HEK293 (cell line): ENCODE measurements around the gene MEX3C.

ENCODE experiments used
- BCL6B ChIP-seq: fragments of 450-650 bp; formaldehyde crosslinking; IDR thresholded peaks from 2 replicates; pipeline ENCODE4 v1.5.1; 2017; ENCODE audit warnings: missing biosample characterization, missing genetic modification characterization
- GLI2 ChIP-seq: fragments of 450-650 bp; formaldehyde crosslinking; IDR thresholded peaks from 2 replicates; pipeline ENCODE4; 2017; ENCODE audit warnings: missing biosample characterization, missing genetic modification characterization, low read depth, borderline replicate concordance
- GLIS1 ChIP-seq: fragments of 450-650 bp; formaldehyde crosslinking; IDR thresholded peaks from 2 replicates; pipeline ENCODE4 v1.5.1; 2016; ENCODE audit warnings: missing biosample characterization, missing genetic modification characterization
- KLF7 ChIP-seq: fragments of 450-650 bp; formaldehyde crosslinking; IDR thresholded peaks from 2 replicates; pipeline ENCODE4 v1.5.1; 2016; ENCODE audit warnings: missing biosample characterization, missing genetic modification characterization, borderline replicate concordance
- KLF8 ChIP-seq: fragments of 450-650 bp; formaldehyde crosslinking; IDR thresholded peaks from 2 replicates; pipeline ENCODE4 v1.5.1; 2016; ENCODE audit warnings: missing biosample characterization, missing genetic modification characterization
- MEIS1 ChIP-seq: sonication (generic); formaldehyde crosslinking; IDR thresholded peaks from 2 replicates; pipeline ENCODE4 v1.8.1; 2022; ENCODE audit warnings: missing genetic modification reagents, mild to moderate bottlenecking, borderline replicate concordance
- MZF1 ChIP-seq: fragments of 450-650 bp; formaldehyde crosslinking; IDR thresholded peaks from 2 replicates; pipeline ENCODE4 v1.5.1; 2017; ENCODE audit warnings: missing biosample characterization, missing genetic modification characterization, borderline replicate concordance
- SALL2 ChIP-seq: fragments of 450-650 bp; formaldehyde crosslinking; IDR thresholded peaks from 2 replicates; pipeline ENCODE4 v1.5.0; 2017; ENCODE audit warnings: missing biosample characterization, mild to moderate bottlenecking, missing genetic modification characterization, borderline replicate concordance
- TCF7L2 ChIP-seq: IDR thresholded peaks from 2 replicates; pipeline ENCODE4 v1.6.1; 2011; ENCODE audit warnings: low read depth, mild to moderate bottlenecking, inconsistent platforms, low read length, moderate library complexity, borderline replicate concordance
- TRIM28 ChIP-seq: IDR thresholded peaks from 2 replicates; pipeline ENCODE4 v1.6.1; 2011; ENCODE audit warnings: low read length, control low read depth, borderline replicate concordance
- YY2 ChIP-seq: fragments of 450-650 bp; formaldehyde crosslinking; IDR thresholded peaks from 2 replicates; pipeline ENCODE4 v1.5.1; 2016; ENCODE audit warnings: missing biosample characterization, missing genetic modification characterization
- ZBTB26 ChIP-seq: fragments of 450-650 bp; formaldehyde crosslinking; optimal IDR thresholded peaks from 2 replicates; pipeline ENCODE3; 2016; ENCODE audit warnings: missing biosample characterization, mild to moderate bottlenecking, missing genetic modification characterization
- ZBTB44 ChIP-seq: fragments of 450-650 bp; IDR thresholded peaks from 2 replicates; pipeline ENCODE4 v1.5.1; 2018; ENCODE audit warnings: missing biosample characterization, mild to moderate bottlenecking, missing genetic modification characterization
- ZBTB8A ChIP-seq: fragments of 450-650 bp; formaldehyde crosslinking; IDR thresholded peaks from 2 replicates; pipeline ENCODE4 v1.5.1; 2016; ENCODE audit warnings: missing biosample characterization, missing genetic modification characterization
- ZFP41 ChIP-seq: fragments of 450-650 bp; formaldehyde crosslinking; IDR thresholded peaks from 2 replicates; pipeline ENCODE4 v1.5.1; 2016; ENCODE audit warnings: missing biosample characterization, missing genetic modification characterization, borderline replicate concordance
- ZNF121 ChIP-seq: fragments of 450-650 bp; formaldehyde crosslinking; IDR thresholded peaks from 2 replicates; pipeline ENCODE4 v1.5.1; 2016; ENCODE audit warnings: missing biosample characterization, missing genetic modification characterization
- ZNF133 ChIP-seq: fragments of 450-650 bp; formaldehyde crosslinking; IDR thresholded peaks from 2 replicates; pipeline ENCODE4 v1.5.1; 2016; ENCODE audit warnings: missing biosample characterization, missing genetic modification characterization
- ZNF175 ChIP-seq: fragments of 450-650 bp; formaldehyde crosslinking; IDR thresholded peaks from 2 replicates; pipeline ENCODE4 v1.5.1; 2016; ENCODE audit warnings: missing biosample characterization, missing genetic modification characterization
- ZNF202 ChIP-seq: fragments of 450-650 bp; formaldehyde crosslinking; IDR thresholded peaks from 2 replicates; pipeline ENCODE4 v1.5.1; 2016; ENCODE audit warnings: missing biosample characterization, missing genetic modification characterization, borderline replicate concordance
- ZNF221 ChIP-seq: fragments of 450-650 bp; formaldehyde crosslinking; IDR thresholded peaks from 2 replicates; pipeline ENCODE4 v1.5.1; 2017; ENCODE audit warnings: missing biosample characterization, missing genetic modification characterization, borderline replicate concordance
- ZNF48 ChIP-seq: fragments of 450-650 bp; formaldehyde crosslinking; IDR thresholded peaks from 2 replicates; pipeline ENCODE4 v1.5.1; 2016; ENCODE audit warnings: missing biosample characterization, missing genetic modification characterization
- ZNF488 ChIP-seq: fragments of 450-650 bp; formaldehyde crosslinking; IDR thresholded peaks from 2 replicates; pipeline ENCODE4 v1.5.1; 2016; ENCODE audit warnings: missing biosample characterization, missing genetic modification characterization
- ZNF510 ChIP-seq: fragments of 450-650 bp; formaldehyde crosslinking; IDR thresholded peaks from 2 replicates; pipeline ENCODE4 v1.5.1; 2018; ENCODE audit warnings: mild to moderate bottlenecking, missing genetic modification characterization, missing biosample characterization; ENCODE audit not compliant: insufficient replicate concordance
- ZNF580 ChIP-seq: fragments of 450-650 bp; formaldehyde crosslinking; IDR thresholded peaks from 2 replicates; pipeline ENCODE4 v1.5.1; 2016; ENCODE audit warnings: missing biosample characterization, missing genetic modification characterization
- ZNF600 ChIP-seq: fragments of 450-650 bp; formaldehyde crosslinking; IDR thresholded peaks from 2 replicates; pipeline ENCODE4 v1.5.1; 2016; ENCODE audit warnings: missing biosample characterization, missing genetic modification characterization
- ZNF623 ChIP-seq: fragments of 450-650 bp; formaldehyde crosslinking; IDR thresholded peaks from 2 replicates; pipeline ENCODE4 v1.5.1; 2016; ENCODE audit warnings: missing biosample characterization, missing genetic modification characterization
- ZNF639 ChIP-seq: fragments of 450-650 bp; formaldehyde crosslinking; IDR thresholded peaks from 2 replicates; pipeline ENCODE4 v1.5.1; 2016; ENCODE audit warnings: missing biosample characterization, missing genetic modification characterization
- ZNF677 ChIP-seq: fragments of 450-650 bp; IDR thresholded peaks from 2 replicates; pipeline ENCODE4 v1.5.0; 2018; ENCODE audit warnings: missing biosample characterization, mild to moderate bottlenecking, missing genetic modification characterization, moderate library complexity
- ZNF707 ChIP-seq: fragments of 450-650 bp; formaldehyde crosslinking; IDR thresholded peaks from 2 replicates; pipeline ENCODE4 v1.5.1; 2016; ENCODE audit warnings: missing biosample characterization, missing genetic modification characterization
- ZNF768 ChIP-seq: fragments of 450-650 bp; formaldehyde crosslinking; IDR thresholded peaks from 2 replicates; pipeline ENCODE4 v1.5.1; 2018; ENCODE audit warnings: missing biosample characterization, mild to moderate bottlenecking, missing genetic modification characterization
- ZNF776 ChIP-seq: fragments of 450-650 bp; formaldehyde crosslinking; IDR thresholded peaks from 2 replicates; pipeline ENCODE4 v1.5.0; 2017; ENCODE audit warnings: missing biosample characterization, missing genetic modification characterization, borderline replicate concordance
- ZNF791 ChIP-seq: fragments of 450-650 bp; formaldehyde crosslinking; IDR thresholded peaks from 2 replicates; pipeline ENCODE4 v1.5.1; 2016; ENCODE audit warnings: missing biosample characterization, missing genetic modification characterization
- ZSCAN5A ChIP-seq: fragments of 450-650 bp; formaldehyde crosslinking; IDR thresholded peaks from 2 replicates; pipeline ENCODE4 v1.5.1; 2016; ENCODE audit warnings: missing biosample characterization, missing genetic modification characterization

The MEX3C gene

GRCh38 chr18:51196118-51196810 lies 1.2 kb downstream of the MEX3C start (continued):
- TF ChIP-seq SALL2 (tag by site-specific recombination) (no peak), ZSCAN5A (no peak), ZNF707 (tag by site-specific recombination) (no peak), ZNF121 (no peak), ZBTB26 (tag by site-specific recombination) (peak; percentile 33), ZBTB8A (tag by site-specific recombination) (no peak), KLF7 (tag by site-specific recombination) (0 out of 2 replicates have a peak, but pooled peaks have one; percentile 25), ZNF48 (tag by site-specific recombination) (no peak), YY2 (peak; percentile 54; the same call in 1 of the 2 replicates), MEIS1 (CRISPR knock-in tag) (no peak), MZF1 (tag by site-specific recombination) (no peak), ZNF776 (no peak), TCF7L2 (no peak), ZNF133 (tag by site-specific recombination) (no peak), KLF8 (no peak), ZNF488 (tag by site-specific recombination) (no peak), ZNF639 (tag by site-specific recombination) (no peak), ZNF768 (no peak), ZNF202 (tag by site-specific recombination) (no peak), ZNF623 (tag by site-specific recombination) (peak; percentile 3; the same call in 1 of the 2 replicates), ZNF175 (tag by site-specific recombination) (no peak), ZBTB44 (tag by site-specific recombination) (no peak), ZNF791 (no peak), GLIS1 (tag by site-specific recombination) (no peak), BCL6B (tag by site-specific recombination) (no peak), ZNF580 (tag by site-specific recombination) (no peak), ZNF221 (tag by site-specific recombination) (no peak), ZNF510 (tag by site-specific recombination) (no peak), GLI2 (tag by site-specific recombination) (no peak), ZNF600 (tag by site-specific recombination) (no peak), ZNF677 (tag by site-specific recombination) (no peak), TRIM28 (no peak), ZFP41 (tag by site-specific recombination) (no peak)
